Neural cell (in vitro differentiated cells): ENCODE data around the gene NOL8. TPM values are rescaled to one million over a fixed set of nuclear protein-coding genes. Genes with fewer than 3 reads are reported as not detected.

Experiments
- H2AFZ ChIP-seq: fragments of 200-600, 300-800 bp; sonication (generic), shearing (Covaris generic); 2 replicates; pipeline ENCODE4 v1.6.0; 2014; ENCODE audit warnings: low read depth, mild to moderate bottlenecking, antibody characterized with exemption, low read length, moderate library complexity
- H3F3A ChIP-seq: fragments of 200-600 bp; shearing (Covaris generic); 2 replicates; pipeline ENCODE4 v1.6.1; 2016; ENCODE audit warnings: mild to moderate bottlenecking, moderate library complexity, mixed read lengths, antibody characterized with exemption, low read length; ENCODE audit not compliant: insufficient read depth, poor library complexity, severe bottlenecking
- H3K27ac ChIP-seq: fragments of 200-600, 300-800 bp; sonication (generic), shearing (Covaris generic); 2 replicates; pipeline ENCODE4 v1.5.1; 2014; ENCODE audit warnings: mild to moderate bottlenecking, low read length, moderate library complexity
- H3K27me3 ChIP-seq: fragments of 300-800, 200-600 bp; sonication (generic), shearing (Covaris generic); 2 replicates; pipeline ENCODE4 v1.6.0; 2014; ENCODE audit warnings: mild to moderate bottlenecking, low read depth, low read length, moderate library complexity; ENCODE audit not compliant: insufficient read depth
- H3K36me3 ChIP-seq: fragments of 300-800, 200-600 bp; sonication (generic), shearing (Covaris generic); 2 replicates; pipeline ENCODE4 v1.5.1; 2014; ENCODE audit warnings: mild to moderate bottlenecking, antibody characterized with exemption, low read length, moderate library complexity; ENCODE audit not compliant: insufficient read depth
- H3K4me2 ChIP-seq: fragments of 300-800, 200-600 bp; sonication (generic), shearing (Covaris generic); 2 replicates; pipeline ENCODE4 v1.6.0; 2014; ENCODE audit warnings: mild to moderate bottlenecking, low read length
- H3K4me3 ChIP-seq: fragments of 300-800, 200-600 bp; sonication (generic), shearing (Covaris generic); 2 replicates; pipeline ENCODE4 v1.5.1; 2014; ENCODE audit warnings: mild to moderate bottlenecking, low read length, moderate library complexity
- H3K79me2 ChIP-seq: fragments of 200-600 bp; shearing (Covaris generic); replicated peaks from 2 replicates; pipeline ENCODE4 v1.6.0; 2014; ENCODE audit warnings: mild to moderate bottlenecking, low read length, moderate library complexity; ENCODE audit not compliant: insufficient read depth
- H3K9ac ChIP-seq: fragments of 300-800, 200-600 bp; sonication (generic), shearing (Covaris generic); 2 replicates; pipeline ENCODE4 v1.6.1; 2016; ENCODE audit warnings: mild to moderate bottlenecking, low read length, mixed read lengths
- H3K9me2 ChIP-seq: fragments of 200-600 bp; shearing (Covaris generic); 2 replicates; pipeline ENCODE4 v1.6.1; 2016; ENCODE audit warnings: mild to moderate bottlenecking, low read length, mixed read lengths; ENCODE audit not compliant: insufficient read depth
- H3K9me3 ChIP-seq: fragments of 200-600, 300-800 bp; sonication (generic), shearing (Covaris generic); 2 replicates; pipeline ENCODE4 v1.6.1; 2016; ENCODE audit warnings: mild to moderate bottlenecking, mixed run types, low read length, moderate library complexity, mixed read lengths
- H4K20me1 ChIP-seq: fragments of 200-600 bp; shearing (Covaris generic); 2 replicates; pipeline ENCODE4 v1.6.1; 2016; ENCODE audit warnings: mild to moderate bottlenecking, mixed run types; ENCODE audit not compliant: insufficient read depth
- EP300 ChIP-seq: fragments of 450-650 bp; conservative IDR thresholded peaks from 2 replicates; pipeline ENCODE4 v1.6.1; 2014; ENCODE audit warnings: antibody characterized with exemption, mild to moderate bottlenecking, moderate library complexity; ENCODE audit not compliant: poor library complexity, severe bottlenecking
- EZH2 ChIP-seq: fragments of 200-600, 300-800 bp; shearing (Covaris generic), sonication (generic); IDR thresholded peaks from 2 replicates; pipeline ENCODE4 v1.6.1; 2014; ENCODE audit warnings: antibody characterized with exemption, low read length, borderline replicate concordance, mild to moderate bottlenecking; ENCODE audit not compliant: insufficient read depth, poor library complexity, severe bottlenecking
- MXI1 ChIP-seq: fragments of 450-650 bp; conservative IDR thresholded peaks from 2 replicates; pipeline ENCODE4 v1.6.1; 2014; ENCODE audit warnings: antibody characterized with exemption, mild to moderate bottlenecking; ENCODE audit not compliant: poor library complexity, severe bottlenecking
- POLR2AphosphoS5 ChIP-seq: IDR thresholded peaks from 2 replicates; pipeline ENCODE4 v1.6.1; 2012
- RAD21 ChIP-seq: fragments of 450-650 bp; conservative IDR thresholded peaks from 2 replicates; pipeline ENCODE4 v1.6.1; 2014; ENCODE audit warnings: antibody characterized with exemption, mild to moderate bottlenecking, moderate library complexity
- SMC3 ChIP-seq: fragments of 450-650 bp; conservative IDR thresholded peaks from 2 replicates; pipeline ENCODE4 v1.6.1; 2014; ENCODE audit warnings: antibody characterized with exemption, mild to moderate bottlenecking, moderate library complexity; ENCODE audit not compliant: poor library complexity
- TAF1 ChIP-seq: IDR thresholded peaks from 2 replicates; pipeline ENCODE4 v1.6.1; 2012; ENCODE audit warnings: low read depth
- polyA plus RNA-seq: library from polyadenylated mRNA; depleted of rRNA; stranded (reverse); fragments of >200 nt; gene quantifications from 2 replicates; pipeline ENCODE4 v1.2.3, GENCODE V29; 2014
- TF ChIP-seq, protein P1 (sequence below): IDR thresholded peaks from 2 replicates; pipeline ENCODE4 v1.6.1; 2012; ENCODE audit warnings: borderline replicate concordance
- TF ChIP-seq, protein P2 (sequence below): fragments of 450-650 bp; IDR thresholded peaks from 2 replicates; pipeline ENCODE4 v1.5.1; 2014; ENCODE audit warnings: antibody characterized with exemption, mild to moderate bottlenecking, moderate library complexity; ENCODE audit not compliant: poor library complexity, severe bottlenecking

The NOL8 gene
- polyA plus RNA-seq, 1 donor from 2014 or later, result 25.3 TPM

DNA sequence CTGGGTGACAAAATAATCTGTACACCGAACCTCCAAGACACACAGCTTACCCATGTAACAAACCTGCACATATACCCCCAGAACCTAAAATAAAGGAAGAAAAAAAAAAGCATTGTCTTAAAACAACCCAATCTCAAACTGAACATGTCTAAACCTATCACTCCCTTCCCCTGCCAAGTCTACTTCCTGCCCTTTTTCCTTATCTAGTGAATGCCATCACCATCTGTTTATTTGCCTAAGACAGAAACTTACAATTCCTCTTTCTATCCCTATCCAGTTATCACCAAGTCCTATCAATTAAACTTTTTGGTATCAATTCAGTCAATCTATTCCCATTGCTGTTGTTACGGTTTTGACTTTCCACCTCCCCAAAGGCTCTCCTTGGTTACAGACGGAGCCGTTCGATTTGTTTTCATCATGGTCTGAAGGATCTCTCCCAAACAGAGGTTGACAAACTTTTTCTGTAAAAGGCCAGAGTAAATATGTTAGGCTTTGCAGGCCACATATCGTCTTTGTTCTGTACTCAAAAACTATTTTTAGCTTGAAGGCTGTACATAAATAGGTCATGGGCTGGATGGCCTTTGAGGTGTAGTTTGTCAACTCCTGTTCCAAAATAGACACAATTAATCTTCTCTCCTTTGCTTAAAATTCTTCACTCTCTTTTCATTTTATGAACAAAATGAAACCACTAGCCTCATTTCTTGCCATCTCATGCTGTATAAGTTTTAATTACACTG, 12.1 kb downstream of the NOL8 start:
- H3K4me2 ChIP-seq, result no peak overlapping the region
- H3F3A ChIP-seq, result no peaks in the 10 kb centered on the region
- peaks cover 7% of the 10 kb centered on the region for H3K36me3 ChIP-seq
- no peak overlapping the region for H3K27ac ChIP-seq
- H3K9ac ChIP-seq, result no peak overlapping the region
- no peaks in the 10 kb centered on the region for H4K20me1 ChIP-seq
- TF ChIP-seq RAD21 (no peak), EZH2 (no peak), EP300 (no peak), TAF1 (no peak), POLR2AphosphoS5 (no peak), MXI1 (no peak), SMC3 (no peak)
- TF ChIP-seq, protein P1, sequence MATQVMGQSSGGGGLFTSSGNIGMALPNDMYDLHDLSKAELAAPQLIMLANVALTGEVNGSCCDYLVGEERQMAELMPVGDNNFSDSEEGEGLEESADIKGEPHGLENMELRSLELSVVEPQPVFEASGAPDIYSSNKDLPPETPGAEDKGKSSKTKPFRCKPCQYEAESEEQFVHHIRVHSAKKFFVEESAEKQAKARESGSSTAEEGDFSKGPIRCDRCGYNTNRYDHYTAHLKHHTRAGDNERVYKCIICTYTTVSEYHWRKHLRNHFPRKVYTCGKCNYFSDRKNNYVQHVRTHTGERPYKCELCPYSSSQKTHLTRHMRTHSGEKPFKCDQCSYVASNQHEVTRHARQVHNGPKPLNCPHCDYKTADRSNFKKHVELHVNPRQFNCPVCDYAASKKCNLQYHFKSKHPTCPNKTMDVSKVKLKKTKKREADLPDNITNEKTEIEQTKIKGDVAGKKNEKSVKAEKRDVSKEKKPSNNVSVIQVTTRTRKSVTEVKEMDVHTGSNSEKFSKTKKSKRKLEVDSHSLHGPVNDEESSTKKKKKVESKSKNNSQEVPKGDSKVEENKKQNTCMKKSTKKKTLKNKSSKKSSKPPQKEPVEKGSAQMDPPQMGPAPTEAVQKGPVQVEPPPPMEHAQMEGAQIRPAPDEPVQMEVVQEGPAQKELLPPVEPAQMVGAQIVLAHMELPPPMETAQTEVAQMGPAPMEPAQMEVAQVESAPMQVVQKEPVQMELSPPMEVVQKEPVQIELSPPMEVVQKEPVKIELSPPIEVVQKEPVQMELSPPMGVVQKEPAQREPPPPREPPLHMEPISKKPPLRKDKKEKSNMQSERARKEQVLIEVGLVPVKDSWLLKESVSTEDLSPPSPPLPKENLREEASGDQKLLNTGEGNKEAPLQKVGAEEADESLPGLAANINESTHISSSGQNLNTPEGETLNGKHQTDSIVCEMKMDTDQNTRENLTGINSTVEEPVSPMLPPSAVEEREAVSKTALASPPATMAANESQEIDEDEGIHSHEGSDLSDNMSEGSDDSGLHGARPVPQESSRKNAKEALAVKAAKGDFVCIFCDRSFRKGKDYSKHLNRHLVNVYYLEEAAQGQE, result no peak
- TF ChIP-seq, protein P2, sequence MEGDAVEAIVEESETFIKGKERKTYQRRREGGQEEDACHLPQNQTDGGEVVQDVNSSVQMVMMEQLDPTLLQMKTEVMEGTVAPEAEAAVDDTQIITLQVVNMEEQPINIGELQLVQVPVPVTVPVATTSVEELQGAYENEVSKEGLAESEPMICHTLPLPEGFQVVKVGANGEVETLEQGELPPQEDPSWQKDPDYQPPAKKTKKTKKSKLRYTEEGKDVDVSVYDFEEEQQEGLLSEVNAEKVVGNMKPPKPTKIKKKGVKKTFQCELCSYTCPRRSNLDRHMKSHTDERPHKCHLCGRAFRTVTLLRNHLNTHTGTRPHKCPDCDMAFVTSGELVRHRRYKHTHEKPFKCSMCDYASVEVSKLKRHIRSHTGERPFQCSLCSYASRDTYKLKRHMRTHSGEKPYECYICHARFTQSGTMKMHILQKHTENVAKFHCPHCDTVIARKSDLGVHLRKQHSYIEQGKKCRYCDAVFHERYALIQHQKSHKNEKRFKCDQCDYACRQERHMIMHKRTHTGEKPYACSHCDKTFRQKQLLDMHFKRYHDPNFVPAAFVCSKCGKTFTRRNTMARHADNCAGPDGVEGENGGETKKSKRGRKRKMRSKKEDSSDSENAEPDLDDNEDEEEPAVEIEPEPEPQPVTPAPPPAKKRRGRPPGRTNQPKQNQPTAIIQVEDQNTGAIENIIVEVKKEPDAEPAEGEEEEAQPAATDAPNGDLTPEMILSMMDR, result no peak
- no peaks in the 10 kb centered on the region for H3K9me2 ChIP-seq
- no peaks in the 10 kb centered on the region for H3K9me3 ChIP-seq
- H3K27me3 ChIP-seq, result no peaks in the 10 kb centered on the region
- no peak overlapping the region for H2AFZ ChIP-seq
- H3K4me3 ChIP-seq, result no peak overlapping the region
- H3K79me2 ChIP-seq, result no peaks in the 10 kb centered on the region

DNA sequence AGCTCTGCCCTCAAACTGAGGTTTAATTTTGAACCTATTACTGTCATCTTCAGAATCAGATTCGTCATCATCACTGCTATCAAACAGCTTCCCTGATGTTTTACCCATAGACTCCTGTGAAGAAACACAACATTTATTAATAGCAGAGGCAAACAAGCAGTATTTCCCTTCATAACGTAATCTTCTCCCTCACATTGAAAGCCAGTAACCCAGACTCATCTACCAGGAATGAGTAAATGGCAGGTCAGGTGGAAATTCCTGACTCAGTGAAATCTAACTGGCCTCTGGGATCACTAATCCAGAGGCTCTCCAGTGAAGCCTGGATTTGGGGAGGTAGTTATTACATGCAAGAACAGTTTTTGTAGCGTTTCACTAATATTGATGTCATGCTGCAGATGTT, 14.6 kb downstream of the NOL8 start:
- H3K27ac ChIP-seq, result no peak overlapping the region
- no peaks in the 10 kb centered on the region for H3K9me3 ChIP-seq
- H3K4me2 ChIP-seq, result no peak overlapping the region
- H3F3A ChIP-seq, result no peaks in the 10 kb centered on the region
- peaks cover 7% of the 10 kb centered on the region for H3K36me3 ChIP-seq
- no peak for TF ChIP-seq RAD21
- TF ChIP-seq EP300, result no peak
- TF ChIP-seq EZH2, result no peak
- TF ChIP-seq, protein P2, result no peak
- TF ChIP-seq, protein P1, result no peak
- TF ChIP-seq SMC3, result no peak
- no peak for TF ChIP-seq MXI1
- no peak for TF ChIP-seq POLR2AphosphoS5
- no peak for TF ChIP-seq TAF1
- no peaks in the 10 kb centered on the region for H4K20me1 ChIP-seq
- no peaks in the 10 kb centered on the region for H3K79me2 ChIP-seq
- no peaks in the 10 kb centered on the region for H3K9me2 ChIP-seq
- H3K9ac ChIP-seq, result no peak overlapping the region
- no peak overlapping the region for H2AFZ ChIP-seq
- H3K27me3 ChIP-seq, result no peaks in the 10 kb centered on the region
- H3K4me3 ChIP-seq, result no peak overlapping the region
